Loucy (cell line): ENCODE data around the gene GREB1.

Experiments
- H2AFZ ChIP-seq: fragments of 200-600 bp; sonication (generic); 2 replicates; pipeline ENCODE4 v1.6.0; 2016; ENCODE audit warnings: antibody characterized with exemption, mild to moderate bottlenecking, low read length, moderate library complexity
- H3F3A ChIP-seq: fragments of 200-600 bp; 2 replicates; pipeline ENCODE4 v1.6.0; 2016; ENCODE audit warnings: antibody characterized with exemption, low read depth, mild to moderate bottlenecking
- H3K27me3 ChIP-seq: fragments of 200-600 bp; sonication (generic); 2 replicates; pipeline ENCODE4 v1.6.1; 2014; ENCODE audit warnings: low read length, mild to moderate bottlenecking; ENCODE audit not compliant: insufficient read depth, poor library complexity, severe bottlenecking
- H3K36me3 ChIP-seq: fragments of 200-600 bp; sonication (generic); 2 replicates; pipeline ENCODE4 v1.6.1; 2016; ENCODE audit warnings: low read length; ENCODE audit not compliant: insufficient read depth
- H3K4me1 ChIP-seq: fragments of 200-600 bp; sonication (generic); 2 replicates; pipeline ENCODE4 v1.5.1; 2014; ENCODE audit warnings: low read length, mild to moderate bottlenecking; ENCODE audit not compliant: insufficient read depth, poor library complexity, severe bottlenecking
- H3K4me2 ChIP-seq: fragments of 200-600 bp; sonication (generic); 2 replicates; pipeline ENCODE4 v1.6.0; 2014; ENCODE audit warnings: antibody characterized with exemption, low read length, low read depth, mild to moderate bottlenecking; ENCODE audit not compliant: poor library complexity, severe bottlenecking
- H3K4me3 ChIP-seq: fragments of 200-600 bp; sonication (generic); 2 replicates; pipeline ENCODE4 v1.5.1; 2014; ENCODE audit warnings: low read length, mild to moderate bottlenecking, mixed read lengths; ENCODE audit not compliant: poor library complexity, severe bottlenecking
- H3K79me2 ChIP-seq: fragments of 200-600 bp; sonication (generic); 2 replicates; pipeline ENCODE4 v1.6.1; 2014; ENCODE audit warnings: low read length; ENCODE audit not compliant: insufficient read depth
- H3K9ac ChIP-seq: fragments of 200-600 bp; sonication (generic); 2 replicates; pipeline ENCODE4 v1.6.0; 2014; ENCODE audit warnings: mild to moderate bottlenecking, low read depth, low read length, moderate library complexity; ENCODE audit not compliant: poor library complexity, severe bottlenecking
- H3K9me2 ChIP-seq: fragments of 200-600 bp; sonication (generic); replicated peaks from 2 replicates; pipeline ENCODE4 v1.6.1; 2016; ENCODE audit warnings: low read depth, low read length, mixed read lengths
- H3K9me3 ChIP-seq: fragments of 200-600 bp; sonication (generic); 2 replicates; pipeline ENCODE4 v1.6.1; 2014; ENCODE audit warnings: mild to moderate bottlenecking, antibody characterized with exemption, low read length, low read depth; ENCODE audit not compliant: insufficient read depth
- H4K20me1 ChIP-seq: fragments of 200-600 bp; sonication (generic); 2 replicates; pipeline ENCODE4 v1.6.0; 2014; ENCODE audit warnings: antibody characterized with exemption, low read length, mild to moderate bottlenecking; ENCODE audit not compliant: insufficient read depth, poor library complexity, severe bottlenecking
- CTCF ChIP-seq: fragments of 200-600 bp; sonication (generic); conservative IDR thresholded peaks from 2 replicates; pipeline ENCODE4 v1.5.1; 2014; ENCODE audit warnings: mild to moderate bottlenecking, antibody characterized with exemption, low read length
- EZH2phosphoT487 ChIP-seq: fragments of 200-600 bp; IDR thresholded peaks from 2 replicates; pipeline ENCODE4 v1.6.1; 2018; ENCODE audit warnings: antibody characterized with exemption, mild to moderate bottlenecking, moderate library complexity, borderline replicate concordance

Gene GREB1

GRCh38 chr2:11498543-11499034 is 35.3 kb upstream of the GREB1 start:
- Histone ChIP-seq H2AFZ (no peak overlapping the region), H4K20me1 (no peaks in the 10 kb centered on the region), H3K9ac (no peak overlapping the region), H3K36me3 (no peaks in the 10 kb centered on the region), H3F3A (no peaks in the 10 kb centered on the region), H3K9me2 (no peaks in the 10 kb centered on the region), H3K27me3 (no peaks in the 10 kb centered on the region), H3K79me2 (no peaks in the 10 kb centered on the region), H3K4me2 (no peak overlapping the region), H3K4me3 (no peak overlapping the region), H3K9me3 (no peaks in the 10 kb centered on the region), H3K4me1 (no peaks in the 10 kb centered on the region)
- TF ChIP-seq EZH2phosphoT487 = no peak

GRCh38 chr2:11499081-11499743 is 34.6 kb upstream of the GREB1 start:
- Histone ChIP-seq H3K4me1 (no peaks in the 10 kb centered on the region), H3K9me2 (no peaks in the 10 kb centered on the region), H2AFZ (no peak overlapping the region)

GRCh38 chr2:11500702-11501303 is 33.0 kb upstream of the GREB1 start:
- Histone ChIP-seq H4K20me1 (no peaks in the 10 kb centered on the region), H3K4me3 (no peak overlapping the region), H3K36me3 (no peaks in the 10 kb centered on the region), H3K9me2 (no peaks in the 10 kb centered on the region), H3K4me2 (no peak overlapping the region), H3K79me2 (no peaks in the 10 kb centered on the region), H3K4me1 (peaks cover 2% of the 10 kb centered on the region), H3K27me3 (no peaks in the 10 kb centered on the region), H3K9me3 (no peaks in the 10 kb centered on the region), H3K9ac (no peak overlapping the region), H2AFZ (no peak overlapping the region), H3F3A (no peaks in the 10 kb centered on the region)
- TF ChIP-seq CTCF = no peak
- no peak for TF ChIP-seq EZH2phosphoT487

More at GRCh38 chr2:11499081-11499743, 34.6 kb upstream of the GREB1 start:
- H3F3A ChIP-seq = no peaks in the 10 kb centered on the region
- no peak overlapping the region for H3K4me2 ChIP-seq
- H3K79me2 ChIP-seq = no peaks in the 10 kb centered on the region
- H3K27me3 ChIP-seq = no peaks in the 10 kb centered on the region
- no peaks in the 10 kb centered on the region for H3K36me3 ChIP-seq
- TF ChIP-seq EZH2phosphoT487 (no peak), CTCF (no peak)
- H3K9me3 ChIP-seq = no peaks in the 10 kb centered on the region
- H4K20me1 ChIP-seq = no peaks in the 10 kb centered on the region
- H3K4me3 ChIP-seq = no peak overlapping the region
- no peak overlapping the region for H3K9ac ChIP-seq
